SW 1271 (cell line): ENCODE results near the gene ZNF786.
"Not testable (repeated sequence)": the region's sequence is repeated elsewhere in the genome, so short reads cannot be mapped to it uniquely, and the experiment has no call there.

Source experiments
- DNase-seq, 2 experiments: peaks; one replicate each; lab custom pipeline; 2025; lab: John Stamatoyannopoulos, UW

ZNF786 gene

GRCh38 chr7:149084407-149084806, 6.1 kb downstream of the ZNF786 start:
- no peak for DNase-seq

- DNase-seq, result no peak
Observed at GRCh38 chr7:149081914-149082313, 8.6 kb downstream of the ZNF786 start.

DNA sequence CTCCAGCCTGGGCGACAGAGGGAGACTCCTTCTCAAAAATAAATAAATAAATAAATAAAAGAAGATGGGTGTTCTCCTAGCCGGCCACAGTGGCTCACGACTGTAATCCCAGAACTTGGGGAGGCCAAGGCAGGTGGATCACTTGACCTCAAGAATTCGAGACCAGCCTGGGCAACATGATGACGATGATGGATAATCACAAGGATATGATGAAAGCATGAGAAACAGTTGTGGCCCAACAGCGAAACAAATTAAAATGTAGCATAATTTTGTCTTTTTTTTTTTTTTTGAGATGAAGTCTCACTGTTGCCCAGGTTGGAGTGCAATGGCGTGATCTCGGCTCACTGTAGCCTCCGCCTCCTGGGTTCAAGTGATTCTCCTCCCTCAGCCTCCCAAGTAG, 12.9 kb downstream of the ZNF786 start:
- DNase-seq, result no peak

DNA sequence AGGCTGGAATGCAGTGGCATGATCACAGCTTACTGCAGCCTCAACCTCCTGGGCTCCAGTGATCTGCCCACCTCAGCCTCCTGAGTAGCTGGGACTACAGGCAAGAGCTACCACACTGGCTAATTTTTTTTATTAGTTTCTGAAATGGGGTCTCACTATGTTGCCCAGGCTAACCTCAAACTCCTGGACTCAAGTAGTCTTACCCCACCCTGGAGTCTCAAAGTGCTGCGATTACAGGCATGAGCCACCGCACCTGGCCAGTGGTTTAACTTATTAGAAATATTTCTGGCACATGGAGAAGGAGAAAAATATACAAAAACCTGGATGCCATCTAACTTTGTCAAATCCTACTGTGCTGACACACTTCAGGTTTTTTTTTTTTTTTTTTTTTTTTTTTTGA, 15.2 kb downstream of the ZNF786 start:
- no peak for DNase-seq

- DNase-seq, result no peak
Observed at GRCh38 chr7:149074116-149074885, 16.2 kb downstream of the ZNF786 start.

DNA sequence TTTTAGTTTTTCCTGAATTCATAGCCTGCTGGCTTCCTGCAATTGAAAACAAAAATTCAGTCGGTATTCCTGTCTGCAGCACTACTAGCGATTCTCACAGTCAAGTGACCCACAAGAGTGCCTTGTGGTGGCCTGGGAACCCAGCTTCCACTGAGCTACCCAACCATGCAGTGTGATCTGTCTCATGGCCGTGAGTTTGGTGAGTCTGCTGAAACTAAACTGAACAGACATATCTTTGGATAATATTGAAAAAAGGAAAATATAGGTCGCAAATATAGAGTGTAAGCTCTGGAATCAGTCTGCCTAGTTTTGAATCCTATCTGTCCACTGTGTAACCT, 18.1 kb downstream of the ZNF786 start:
- no peak for DNase-seq

GRCh38 chr7:149071641-149072437, 18.7 kb downstream of the ZNF786 start:
- no peak for DNase-seq

DNA sequence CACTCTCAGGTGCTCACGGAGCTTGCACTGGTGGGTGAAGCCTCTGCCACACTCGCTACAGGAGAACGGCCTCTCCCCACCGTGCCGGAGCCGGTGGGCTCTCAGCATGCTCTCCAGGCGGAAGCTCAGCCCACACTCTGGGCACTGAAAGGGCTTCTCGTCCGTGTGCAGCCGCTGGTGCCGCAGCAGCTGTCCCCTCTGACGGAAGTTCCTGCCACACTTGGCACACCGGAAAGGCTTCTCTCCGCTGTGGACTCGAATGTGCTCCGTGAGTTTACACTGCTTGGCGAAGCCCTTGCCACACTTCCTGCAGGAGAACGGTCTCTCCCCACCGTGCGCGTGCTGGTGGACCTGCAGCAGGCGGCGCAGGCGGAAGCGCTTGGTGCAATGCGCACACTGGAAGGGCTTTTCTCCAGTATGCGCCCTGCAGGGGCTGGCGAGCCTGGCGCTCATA, 19.3 kb downstream of the ZNF786 start:
- DNase-seq, result no peak

- no peak for DNase-seq
Observed at GRCh38 chr7:149070372-149071125, 20.0 kb downstream of the ZNF786 start.

GRCh38 chr7:149067869-149068268, 22.6 kb downstream of the ZNF786 start:
- no peak for DNase-seq

GRCh38 chr7:149063476-149063875, 27.0 kb downstream of the ZNF786 start:
- DNase-seq, result no peak

DNA sequence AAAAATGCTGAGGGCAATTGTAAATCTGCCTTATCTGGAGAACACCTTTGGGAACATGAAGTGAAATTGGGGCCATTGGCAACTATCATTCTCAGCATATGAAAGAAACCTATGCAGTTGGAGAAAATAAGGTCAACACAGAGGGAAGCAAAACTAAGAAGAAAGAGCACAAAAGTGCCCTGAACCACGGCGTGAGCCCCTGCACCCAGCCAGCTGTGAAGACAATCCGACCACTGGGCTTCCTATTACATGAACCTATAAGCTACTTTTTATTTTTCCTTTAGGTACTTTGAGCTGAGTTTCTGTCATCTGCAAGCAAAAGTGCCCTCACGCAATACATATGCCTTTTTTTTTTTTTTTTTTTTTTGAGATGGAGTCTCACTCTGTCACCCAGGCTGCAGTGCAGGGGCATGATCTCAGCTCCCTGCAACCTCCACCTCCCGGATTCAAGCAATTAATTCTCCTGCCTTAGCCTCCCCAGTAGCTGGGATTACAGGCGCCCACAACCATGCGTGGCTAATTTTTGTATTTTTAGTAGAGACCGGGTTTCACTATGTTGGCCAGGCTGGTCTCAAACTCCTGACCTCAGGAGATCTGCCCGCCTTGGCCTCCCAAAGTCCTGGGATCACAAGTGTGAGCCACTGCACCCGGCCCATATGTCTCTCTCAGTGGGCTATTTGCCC, 28.2 kb downstream of the ZNF786 start:
- not testable (repeated sequence) for DNase-seq

DNA sequence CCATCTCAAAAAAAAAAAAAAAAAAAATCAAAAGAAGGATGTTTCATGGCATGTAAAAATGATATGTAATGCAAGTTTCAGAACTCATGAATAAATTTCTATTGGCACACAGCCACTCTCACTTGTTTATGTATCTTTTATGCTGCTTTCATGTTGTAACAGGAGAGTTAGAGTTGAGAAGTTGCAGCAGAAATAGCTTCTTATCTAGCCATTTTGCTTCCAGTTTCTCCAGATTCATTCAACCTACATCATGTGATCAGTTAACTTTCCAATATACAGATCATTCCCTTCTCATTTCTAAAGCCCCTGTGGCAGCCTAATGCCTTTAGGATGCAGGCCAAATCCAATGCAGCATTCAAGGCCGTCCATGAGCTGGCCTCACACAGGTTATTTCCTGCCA, 30.4 kb downstream of the ZNF786 start:
- no peak for DNase-seq

- no peak for DNase-seq
Observed at GRCh38 chr7:149053885-149054284, 36.6 kb downstream of the ZNF786 start.

DNA sequence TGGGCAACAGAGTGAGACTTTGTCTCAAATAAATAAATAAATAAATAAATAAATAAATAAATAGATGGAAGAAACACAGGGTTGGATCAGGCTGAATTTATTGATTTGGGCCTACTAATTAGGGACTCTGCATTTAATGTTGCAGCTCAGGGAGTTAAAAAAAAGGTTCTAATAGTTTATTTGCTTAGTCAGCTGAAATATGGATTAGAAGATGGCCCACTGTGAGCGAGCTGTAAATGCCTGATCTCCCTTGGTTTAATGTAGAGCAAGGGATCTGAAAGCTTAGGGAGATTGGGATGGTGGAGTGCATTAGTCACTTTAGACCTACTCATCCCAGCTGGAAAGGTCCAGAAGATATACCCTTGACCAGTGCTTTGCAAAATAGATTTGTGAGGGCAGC, 37.1 kb downstream of the ZNF786 start:
- DNase-seq, result no peak

GRCh38 chr7:149050941-149051340, 39.6 kb downstream of the ZNF786 start:
- no peak for DNase-seq

GRCh38 chr7:149048805-149049204, 41.7 kb downstream of the ZNF786 start:
- no peak for DNase-seq

GRCh38 chr7:149046416-149046815, 44.1 kb downstream of the ZNF786 start:
- no peak for DNase-seq

DNA sequence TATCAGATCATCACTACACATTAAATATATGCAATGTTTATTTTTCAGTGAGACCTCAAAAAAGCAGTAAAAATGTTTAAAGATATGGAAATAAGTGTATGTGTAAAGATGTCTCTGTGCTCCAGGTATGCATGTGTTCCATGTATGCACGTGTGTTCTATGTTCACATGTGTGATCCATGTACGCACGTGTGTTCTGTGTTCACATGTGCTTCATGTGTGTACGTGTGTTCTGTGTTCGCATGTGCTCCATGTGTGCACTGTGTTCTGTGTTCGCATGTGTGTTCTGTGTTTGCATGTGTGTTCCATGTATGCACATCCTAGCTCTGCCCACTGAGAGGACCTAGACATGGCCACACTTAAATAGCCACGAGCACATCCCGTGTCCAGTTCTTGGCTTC, 46.6 kb downstream of the ZNF786 start:
- DNase-seq, result no peak

GRCh38 chr7:149041350-149041749, 49.2 kb downstream of the ZNF786 start:
- DNase-seq, result no peak

DNA sequence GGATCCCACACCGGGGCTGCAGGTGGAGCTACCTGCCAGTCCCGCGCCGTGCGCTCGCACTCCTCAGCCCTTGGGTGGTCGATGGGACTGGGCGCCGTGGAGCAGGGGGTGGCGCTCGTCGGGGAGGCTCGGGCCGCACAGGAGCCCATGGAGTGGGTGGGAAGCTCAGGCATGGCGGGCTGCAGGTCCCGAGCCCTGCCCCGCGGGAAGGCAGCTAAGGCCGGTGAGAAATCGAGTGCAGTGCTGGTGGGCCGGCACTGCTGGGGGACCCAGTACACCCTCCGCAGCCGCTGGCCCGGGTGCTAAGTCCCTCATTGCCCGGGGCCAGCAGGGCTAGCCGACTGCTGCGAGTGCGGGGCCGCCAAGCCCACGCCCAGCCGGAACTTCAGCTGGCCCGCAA, 51.9 kb downstream of the ZNF786 start:
- not testable (repeated sequence) for DNase-seq

- no peak for DNase-seq
Observed at GRCh38 chr7:149036676-149037075, 53.8 kb downstream of the ZNF786 start.
